Uterus (tissue), 2 donors: ENCODE data around the gene CKM.

ENCODE experiments used
- CTCF ChIP-seq, 4 experiments: fragments of 200-600 bp in 2 of 4; fragments of 450-650 bp in 2 of 4; sonication (generic) in 2 of 4; IDR thresholded peaks; one replicate each; pipeline ENCODE4 v1.5.1; 2016 to 2019; ENCODE audit warnings: antibody characterized with exemption in 4 of 4, mild to moderate bottlenecking in 2 of 4, moderate library complexity in 1 of 4
- POLR2A ChIP-seq, 2 donors: fragments of 450-650 bp; IDR thresholded peaks; one replicate each; pipeline ENCODE4 v1.6.1; 2016; ENCODE audit warnings: antibody characterized with exemption in 2 of 2, mild to moderate bottlenecking in 1 of 2, moderate library complexity in 1 of 2

DNA sequence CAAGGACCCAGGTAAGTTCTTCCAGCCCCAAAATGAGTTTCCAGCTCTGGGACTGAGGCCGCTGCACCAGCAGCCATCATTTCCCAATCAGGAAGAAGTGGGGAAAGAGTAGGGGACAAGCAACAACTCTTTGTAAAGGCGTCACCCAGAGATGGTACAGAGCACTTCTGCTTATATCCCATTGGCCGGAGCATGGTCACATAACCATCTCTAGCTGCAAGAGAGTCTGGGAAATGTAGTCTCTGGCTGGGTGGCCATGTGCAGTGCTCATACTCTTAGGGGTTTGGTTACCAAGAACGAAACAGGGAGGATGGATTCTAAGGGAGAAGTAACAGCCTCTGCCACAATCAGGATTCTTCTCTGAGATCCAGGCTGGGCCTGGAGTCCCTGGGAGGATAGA lies 26.3 kb downstream of the CKM start:
- TF ChIP-seq CTCF (IDR thresholded peaks at IDR 0.05) (no peak), POLR2A (IDR thresholded peaks at IDR 0.05) (no peak)
